ENCODE measurements around the gene OR13C8.

OR13C8 gene

GRCh38 chr9:104568868-104569267, at the start of gene OR13C8:
Gene OR13C8, plus strand, starts transcription at chr9:104569168. Its CDS starts 0 bp downstream, at chr9:104569168.
- TF ChIP-seq NFIC (IDR thresholded peaks at IDR 0.05) (no peak), USF1 (IDR thresholded peaks at IDR 0.05) (no peak), MAX (IDR thresholded peaks at IDR 0.05) (no peak), FOXM1 (IDR thresholded peaks at IDR 0.05; ENCODE audit: borderline replicate concordance, low read depth) (no peak)

- TF ChIP-seq ZBTB7A (IDR thresholded peaks at IDR 0.05; ENCODE audit: low read depth) (no peak), TCF12 (IDR thresholded peaks at IDR 0.05; ENCODE audit: low read depth) (no peak), REST (IDR thresholded peaks at IDR 0.05; ENCODE audit: low read depth) (no peak), TEAD4 (IDR thresholded peaks at IDR 0.05) (no peak), CEBPB (IDR thresholded peaks at IDR 0.05) (no peak), EP300 (IDR thresholded peaks at IDR 0.05; ENCODE audit: borderline replicate concordance) (no peak), RAD21 (IDR thresholded peaks at IDR 0.05; ENCODE audit: low read depth) (no peak), USF1 (IDR thresholded peaks at IDR 0.05) (no peak), TAF1 (IDR thresholded peaks at IDR 0.05; ENCODE audit: low read depth) (no peak), YY1 (IDR thresholded peaks at IDR 0.05; ENCODE audit: low read depth) (no peak), MAX (IDR thresholded peaks at IDR 0.05) (no peak), NFIC (IDR thresholded peaks at IDR 0.05) (no peak), FOXM1 (IDR thresholded peaks at IDR 0.05; ENCODE audit: borderline replicate concordance, low read depth) (no peak), EGR1 (IDR thresholded peaks at IDR 0.05) (no peak), CREB1 (IDR thresholded peaks at IDR 0.05; ENCODE audit: low read depth) (no peak)
Measured at GRCh38 chr9:104527109-104527508, 41.9 kb upstream of the OR13C8 start, which contains the start of gene OR13C4. Gene OR13C4, minus strand, starts transcription at chr9:104527209. Its CDS starts 0 bp downstream, at chr9:104527209.

GRCh38 chr9:104536756-104537155, 32.2 kb upstream of the OR13C8 start, which contains the start of gene OR13C3:
Gene OR13C3, minus strand, starts transcription at chr9:104536856. Its CDS starts 133 bp downstream, at chr9:104536723.
- TF ChIP-seq TEAD4 (IDR thresholded peaks at IDR 0.05), result no peak
- TF ChIP-seq YY1 (IDR thresholded peaks at IDR 0.05; ENCODE audit: low read depth), result no peak
- TF ChIP-seq EP300 (IDR thresholded peaks at IDR 0.05; ENCODE audit: borderline replicate concordance), result no peak
- TF ChIP-seq MAX (IDR thresholded peaks at IDR 0.05), result no peak
- TF ChIP-seq TAF1 (IDR thresholded peaks at IDR 0.05; ENCODE audit: low read depth), result no peak
- no peak for TF ChIP-seq RAD21 (IDR thresholded peaks at IDR 0.05; ENCODE audit: low read depth)
- no peak for TF ChIP-seq FOXM1 (IDR thresholded peaks at IDR 0.05; ENCODE audit: borderline replicate concordance, low read depth)

GRCh38 chr9:104539275-104539674, 29.7 kb upstream of the OR13C8 start:
- TF ChIP-seq EGR1 (IDR thresholded peaks at IDR 0.05), result no peak
- TF ChIP-seq CREB1 (IDR thresholded peaks at IDR 0.05; ENCODE audit: low read depth), result no peak

- TF ChIP-seq ZBTB7A (IDR thresholded peaks at IDR 0.05; ENCODE audit: low read depth) (no peak), FOXM1 (IDR thresholded peaks at IDR 0.05; ENCODE audit: borderline replicate concordance, low read depth) (no peak), EGR1 (IDR thresholded peaks at IDR 0.05) (no peak), TAF1 (IDR thresholded peaks at IDR 0.05; ENCODE audit: low read depth) (no peak), REST (IDR thresholded peaks at IDR 0.05; ENCODE audit: low read depth) (no peak), EP300 (IDR thresholded peaks at IDR 0.05; ENCODE audit: borderline replicate concordance) (no peak), NFIC (IDR thresholded peaks at IDR 0.05) (no peak), RAD21 (IDR thresholded peaks at IDR 0.05; ENCODE audit: low read depth) (no peak), CREB1 (IDR thresholded peaks at IDR 0.05; ENCODE audit: low read depth) (no peak), CEBPB (IDR thresholded peaks at IDR 0.05) (no peak), YY1 (IDR thresholded peaks at IDR 0.05; ENCODE audit: low read depth) (no peak), USF1 (IDR thresholded peaks at IDR 0.05) (no peak), MAX (IDR thresholded peaks at IDR 0.05) (no peak), TEAD4 (IDR thresholded peaks at IDR 0.05) (no peak)
Measured at GRCh38 chr9:104544644-104545043, 24.3 kb upstream of the OR13C8 start.

All from Ishikawa (cell line).